SK-N-SH treated with all-trans-retinoic acid at 6 μM for 48 hours (cell line): ENCODE measurements around the gene PTPN6.

Experiments
- CSRNP3 ChIP-seq: fragments of 250-450 bp; sonication (Bioruptor Pico); IDR thresholded peaks from 2 replicates; pipeline ENCODE4 v1.5.1; 2021; ENCODE audit warnings: mild to moderate bottlenecking, moderate library complexity
- POU6F1 ChIP-seq: fragments of 250-450 bp; sonication (Bioruptor Pico); IDR thresholded peaks from 2 replicates; pipeline ENCODE4 v1.8.0; 2021; ENCODE audit warnings: low read depth, mild to moderate bottlenecking, moderate library complexity, borderline replicate concordance

GRCh38 chr12:6965026-6965661, 14.0 kb downstream of the PTPN6 start:
- no peak for TF ChIP-seq POU6F1
- no peak for TF ChIP-seq CSRNP3 (CRISPR knock-in tag)
